ENCODE results near the gene FES. TPM values are rescaled to one million over a fixed set of nuclear protein-coding genes. Genes with fewer than 3 reads are reported as not detected.
"Not testable (repeated sequence)": the region's sequence is repeated elsewhere in the genome, so short reads cannot be mapped to it uniquely, and the experiment has no call there.

The FES gene
- total RNA-seq, 1 donor: 229 TPM

DNA sequence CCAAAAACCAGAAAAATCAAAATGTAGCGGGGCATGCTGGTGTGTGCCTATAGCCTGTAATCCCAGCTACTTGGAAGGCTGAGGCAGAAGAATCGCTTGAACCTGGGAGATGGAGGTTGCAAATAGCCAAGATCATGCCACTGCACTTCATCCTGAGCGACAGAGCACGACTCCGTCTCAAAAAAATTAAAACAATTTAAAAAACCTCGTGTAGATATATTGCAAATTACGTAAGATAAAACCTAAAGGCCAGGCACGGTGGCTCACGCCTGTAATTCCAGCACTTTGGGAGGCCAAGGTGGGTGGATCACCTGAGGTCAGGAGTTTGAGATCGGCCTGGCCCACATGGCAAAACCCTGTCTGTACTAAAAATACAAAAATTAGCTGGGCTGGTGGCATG is 42.5 kb downstream of the FES start:
- not testable (repeated sequence) for DNase-seq (ENCODE audit: low read depth in 2 of 3, low spot score in 2 of 3)

DNA sequence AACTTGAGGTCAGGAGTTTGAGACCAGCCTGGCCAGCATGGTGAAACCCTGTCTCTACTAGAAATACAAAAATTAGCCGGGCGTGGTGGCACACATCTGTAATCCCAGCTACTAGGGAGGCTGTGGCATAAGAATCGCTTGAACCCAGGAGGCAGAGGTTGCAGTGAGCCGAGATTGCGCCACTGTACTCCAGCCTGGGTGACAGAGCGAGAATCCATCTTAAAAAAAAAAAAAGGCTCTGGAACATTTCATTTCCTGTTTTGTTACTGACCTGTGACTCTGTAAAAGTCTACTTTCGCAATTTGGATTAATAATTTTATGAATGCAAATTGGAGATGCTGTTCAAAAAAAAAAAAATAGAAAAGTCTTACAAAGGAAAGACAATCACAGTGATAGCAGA is 43.8 kb downstream of the FES start:
- not testable (repeated sequence) for DNase-seq (ENCODE audit: low read depth in 2 of 3, low spot score in 2 of 3)

DNA sequence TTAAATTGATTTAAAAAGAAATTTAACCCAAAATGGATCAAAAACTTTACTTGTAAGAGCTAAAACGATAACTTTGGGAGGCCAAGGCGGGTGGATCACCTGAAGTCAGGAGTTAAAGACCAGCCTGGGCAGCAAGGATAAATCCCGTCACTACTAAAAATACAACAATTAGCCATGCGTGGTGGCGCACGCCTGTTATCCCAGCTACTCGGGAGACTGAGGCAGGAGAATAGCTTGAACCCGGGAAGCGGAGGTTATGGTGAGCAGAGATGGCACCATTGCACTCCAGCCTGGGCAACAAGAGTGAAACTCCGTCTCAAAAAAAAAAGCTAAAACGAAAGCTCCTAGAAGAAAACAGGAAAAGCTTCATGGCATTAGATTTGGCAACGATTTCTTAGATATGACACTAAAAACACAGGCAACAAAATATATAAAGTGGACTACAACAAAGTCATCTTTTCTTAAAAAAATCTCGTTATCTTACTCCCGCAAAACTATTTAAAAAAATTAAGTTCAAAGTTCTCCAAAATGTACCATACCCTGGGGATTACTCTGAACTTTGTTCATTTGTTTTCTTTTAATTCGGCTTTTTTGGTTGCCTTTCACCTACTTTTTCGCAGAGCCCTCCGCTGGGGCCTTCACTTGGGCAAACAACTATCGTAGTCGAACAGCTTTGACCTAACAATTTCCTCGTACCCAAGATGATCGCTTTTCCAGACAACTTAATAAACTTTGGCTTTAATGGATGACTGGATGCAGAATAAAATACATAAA is 45.1 kb downstream of the FES start:
- no peak for DNase-seq (ENCODE audit: low read depth in 2 of 3, low spot score in 2 of 3)

DNA sequence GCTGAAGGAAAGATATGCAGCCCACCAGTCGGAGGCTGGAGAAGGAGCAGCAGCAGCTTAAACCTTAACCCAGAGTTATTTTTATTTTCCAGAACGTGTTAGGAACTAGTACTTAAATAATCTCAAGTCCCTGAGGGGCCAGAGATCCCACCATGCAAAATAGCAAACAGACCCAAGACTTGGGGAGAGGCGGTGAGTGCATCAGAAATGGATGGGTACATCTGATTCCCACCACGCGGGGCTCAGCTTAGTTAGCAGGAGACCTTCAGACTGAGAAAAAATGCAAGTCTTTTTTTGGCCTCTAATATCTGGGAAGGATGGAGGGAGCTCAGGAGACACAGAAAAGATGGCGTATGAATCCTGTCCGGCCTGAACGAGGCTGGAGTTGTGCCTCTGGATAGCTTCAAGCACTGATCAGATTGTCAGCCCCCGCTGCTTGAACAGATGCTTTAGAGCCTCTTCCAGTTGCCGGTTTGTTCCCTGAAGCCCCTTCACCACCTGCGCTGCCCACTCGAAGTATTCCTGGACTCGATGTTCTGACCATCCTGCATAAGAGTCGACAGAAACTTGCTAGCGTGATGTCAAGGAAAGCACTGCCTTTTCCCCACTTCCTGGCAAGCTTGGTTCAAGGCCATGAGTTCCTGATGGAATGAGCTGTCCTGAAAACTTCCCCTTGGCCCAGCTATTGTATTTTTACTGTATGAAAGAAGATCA is 46.7 kb downstream of the FES start:
- DNase-seq (ENCODE audit: low read depth in 2 of 3, low spot score in 2 of 3): no peak

DNA sequence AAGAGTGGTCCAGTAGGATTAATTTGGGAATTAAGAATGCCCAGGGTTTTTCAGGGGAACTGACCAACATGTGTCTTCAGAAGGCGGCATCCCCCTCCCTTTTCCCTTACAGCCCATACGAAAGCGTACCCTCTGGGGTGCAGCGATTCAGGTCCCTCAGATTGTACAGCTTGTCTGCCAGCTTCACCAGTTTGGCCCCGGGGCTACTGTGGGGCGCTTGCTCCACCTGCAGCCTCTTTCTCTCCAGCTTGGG is 47.2 kb downstream of the FES start:
- DNase-seq (ENCODE audit: low read depth in 2 of 3, low spot score in 2 of 3): no peak

DNA sequence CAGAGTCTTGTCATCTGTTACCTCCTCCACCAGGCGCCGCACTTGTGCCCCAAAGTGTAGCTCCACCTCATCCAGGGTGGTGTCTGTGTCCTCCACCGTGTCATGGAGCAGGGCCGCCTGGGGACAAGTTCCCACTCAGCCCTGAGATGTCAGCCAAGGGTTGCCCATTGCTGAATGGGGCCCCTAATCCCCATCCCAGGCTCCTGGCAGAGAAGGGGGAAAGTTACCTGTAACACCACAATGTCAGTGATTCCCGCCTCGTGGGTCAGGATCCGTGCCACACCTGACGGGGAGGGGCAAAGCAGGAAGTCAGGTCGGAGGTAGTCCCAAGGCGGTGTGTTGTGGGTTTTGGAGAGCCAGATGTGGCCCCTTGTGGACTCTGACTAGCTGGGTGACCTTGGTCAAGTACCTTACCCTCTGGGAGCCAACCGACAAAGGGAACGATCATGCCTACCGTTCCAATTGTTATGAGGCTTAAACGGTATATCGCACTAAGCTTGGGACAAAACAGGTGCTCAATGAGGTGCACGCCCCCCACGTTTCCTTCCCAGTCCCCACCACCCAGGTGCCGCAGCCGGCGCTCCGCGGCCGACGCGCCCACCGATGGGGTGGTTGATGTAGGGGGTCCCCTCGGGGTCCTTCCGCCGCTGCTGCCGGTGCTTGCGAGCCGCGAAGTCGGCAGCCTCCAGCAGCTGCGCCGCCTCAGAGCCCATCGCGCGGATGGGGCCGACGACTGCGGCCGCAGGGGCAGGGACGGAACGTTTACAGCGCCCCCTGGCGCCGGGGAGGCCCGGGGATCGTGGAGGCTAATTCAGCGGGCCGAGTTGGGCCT is 47.7 kb downstream of the FES start, which contains the start of gene HDDC3:
TSS of gene HDDC3 (minus strand) at position 722 of the 832 bp plus-strand sequence. CDS start at position 713, 9 bp downstream.
- DNase-seq (ENCODE audit: low read depth in 2 of 3, low spot score in 2 of 3): peak; percentile 83 to 93 (median 89)

DNA sequence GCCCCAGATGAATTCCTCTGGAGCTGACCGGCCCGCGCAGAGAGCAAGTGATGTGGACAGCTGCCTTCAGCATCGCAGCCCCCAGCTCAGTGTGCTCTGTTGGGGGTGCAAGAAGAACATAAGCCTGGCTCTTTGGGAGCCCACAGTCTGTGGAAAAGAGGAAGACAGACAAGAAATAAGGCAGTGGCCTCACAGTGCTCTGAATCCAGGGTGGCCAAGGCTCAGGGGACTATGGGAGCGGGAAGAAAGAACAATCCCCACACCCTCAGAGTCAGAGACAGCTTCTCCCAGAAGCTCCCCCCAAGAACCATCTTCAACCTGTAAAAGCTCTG is 48.3 kb downstream of the FES start:
- no peak for DNase-seq (ENCODE audit: low read depth in 2 of 3, low spot score in 2 of 3)

DNA sequence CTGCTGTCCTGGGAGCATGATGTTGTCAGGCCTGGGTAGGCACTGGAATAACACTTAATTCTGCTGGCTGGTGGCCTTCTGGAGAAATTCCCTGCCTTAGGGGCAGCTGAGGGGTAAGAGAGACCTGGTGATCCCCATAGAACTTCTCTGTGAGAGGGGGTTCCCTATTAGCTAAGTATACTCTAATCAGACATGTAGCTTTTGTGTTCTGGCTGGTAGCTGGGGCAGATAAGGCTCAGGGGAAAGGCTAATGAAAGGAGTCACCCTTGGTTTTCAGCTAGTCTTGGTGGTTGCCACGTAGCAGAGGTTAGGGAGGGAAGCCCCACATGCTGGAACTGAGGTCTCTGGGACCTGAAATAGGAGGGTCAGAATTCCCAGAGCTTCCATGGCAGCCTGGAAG is 49.0 kb downstream of the FES start:
- no peak for DNase-seq (ENCODE audit: low read depth in 2 of 3, low spot score in 2 of 3)

DNA sequence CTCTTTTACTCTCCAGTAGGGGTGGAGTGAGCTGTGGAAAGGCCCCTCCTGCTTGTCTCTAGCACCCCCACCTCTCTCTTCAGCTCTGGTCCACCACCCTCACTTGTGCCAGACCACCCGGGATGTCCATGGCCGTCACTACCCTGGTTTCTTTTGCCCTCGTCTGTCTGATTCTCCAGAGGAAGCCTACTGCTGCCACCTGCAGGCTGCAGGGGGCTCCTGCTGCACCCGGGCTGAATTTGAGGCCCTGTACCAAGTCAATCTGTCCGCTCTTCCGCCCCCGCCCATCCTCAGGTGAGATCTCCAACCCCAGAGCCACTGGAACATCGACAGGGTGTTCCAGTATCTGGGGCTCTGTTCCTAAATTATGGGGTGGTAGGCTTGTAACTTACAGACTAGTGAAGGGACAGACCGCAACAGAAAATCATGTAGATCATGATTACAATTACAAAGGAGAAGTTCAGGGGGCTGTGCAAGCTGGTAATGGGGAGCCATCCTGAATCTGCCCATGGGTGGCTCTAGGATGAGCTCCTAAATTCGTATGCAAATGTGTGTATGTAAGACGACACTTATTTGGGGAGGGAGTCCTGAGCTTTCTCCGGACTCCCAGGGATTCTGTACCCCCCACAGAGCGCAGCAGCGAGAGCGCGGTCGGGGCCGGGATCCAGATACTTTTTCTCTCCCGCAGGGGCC is 50.1 kb downstream of the FES start:
- DNase-seq (ENCODE audit: low read depth in 2 of 3, low spot score in 2 of 3): peak; percentile 60 to 87 (median 84)

DNA sequence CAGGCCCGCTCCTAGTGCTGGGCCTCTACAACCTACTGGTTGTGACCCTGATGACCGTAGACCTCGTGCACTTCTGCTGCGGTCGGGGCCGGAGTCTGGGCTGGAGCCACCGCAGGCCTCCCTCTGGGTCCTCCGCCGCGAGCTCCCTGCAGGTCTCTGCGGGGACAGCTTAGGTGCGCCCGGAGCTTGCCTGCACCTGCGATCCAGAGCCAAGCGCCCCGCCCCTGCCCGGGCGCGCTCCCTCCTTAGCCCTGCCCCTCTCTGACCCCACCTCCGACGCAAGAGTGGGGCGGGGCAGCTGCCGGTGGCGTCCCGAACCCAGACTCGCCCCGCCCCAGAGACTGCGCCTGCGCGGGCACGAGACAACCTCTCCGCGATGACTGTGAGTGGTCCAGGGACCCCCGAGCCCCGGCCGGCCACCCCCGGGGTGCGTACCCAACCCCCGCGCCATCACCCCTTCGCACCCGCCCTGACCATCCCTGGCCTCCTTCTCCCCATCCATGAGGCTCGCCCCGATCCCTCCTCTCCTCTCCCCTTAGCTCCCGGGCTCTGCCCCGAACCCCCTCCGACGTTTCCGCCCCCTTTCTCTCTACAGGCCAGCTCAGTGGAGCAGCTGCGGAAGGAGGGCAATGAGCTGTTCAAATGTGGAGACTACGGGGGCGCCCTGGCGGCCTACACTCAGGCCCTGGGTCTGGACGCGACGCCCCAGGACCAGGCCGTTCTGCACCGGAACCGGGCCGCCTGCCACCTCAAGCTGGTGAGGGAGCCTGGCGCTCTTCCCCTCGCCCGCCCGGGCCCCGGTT is 50.8 kb downstream of the FES start, which contains the start of gene UNC45A:
TSS of gene UNC45A (plus strand) at position 337 of the 803 bp plus-strand sequence. CDS start at position 377, 40 bp downstream.
- peak; percentile 86 to 94 (median 87) for DNase-seq (ENCODE audit: low read depth in 2 of 3, low spot score in 2 of 3)

DNA sequence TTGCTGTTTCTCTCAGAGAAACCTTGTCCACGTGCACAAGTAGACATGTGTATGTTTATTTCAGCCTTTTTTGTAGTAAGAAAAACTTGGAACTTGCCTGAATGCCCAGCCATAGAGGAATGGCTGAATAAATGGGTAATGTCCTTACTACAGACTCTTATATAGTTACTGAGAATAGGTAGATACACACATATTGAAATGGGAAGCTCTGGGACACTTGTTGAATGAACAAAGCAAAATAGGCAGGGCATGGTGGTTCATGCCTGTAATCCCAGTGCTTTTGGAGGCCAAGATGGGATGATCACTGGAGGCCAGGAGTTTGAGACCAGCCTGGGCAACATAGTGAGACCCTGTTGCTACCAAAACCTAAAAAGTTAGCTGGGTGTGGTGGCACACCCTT is 52.5 kb downstream of the FES start:
- no peak for DNase-seq (ENCODE audit: low read depth in 2 of 3, low spot score in 2 of 3)

DNA sequence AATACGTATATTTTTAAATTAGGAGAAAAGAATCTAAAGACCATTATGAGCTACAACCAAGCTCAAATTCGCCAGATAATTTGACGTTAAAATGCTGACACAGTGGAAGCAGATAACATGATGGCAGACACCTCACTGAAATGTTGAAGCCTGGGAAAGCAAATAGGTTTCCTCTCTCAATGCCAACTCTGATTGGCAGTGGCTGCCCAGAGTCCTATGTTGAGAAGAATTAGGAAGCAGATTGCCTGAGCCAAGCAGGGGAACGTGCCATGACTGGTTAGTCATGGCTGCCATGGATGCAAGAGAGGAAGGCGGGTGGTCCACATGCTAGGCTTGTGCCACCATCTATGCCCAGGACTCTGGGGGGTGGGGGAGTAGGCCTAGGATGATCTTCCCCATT is 54.0 kb downstream of the FES start:
- DNase-seq (ENCODE audit: low read depth in 2 of 3, low spot score in 2 of 3): no peak

DNA sequence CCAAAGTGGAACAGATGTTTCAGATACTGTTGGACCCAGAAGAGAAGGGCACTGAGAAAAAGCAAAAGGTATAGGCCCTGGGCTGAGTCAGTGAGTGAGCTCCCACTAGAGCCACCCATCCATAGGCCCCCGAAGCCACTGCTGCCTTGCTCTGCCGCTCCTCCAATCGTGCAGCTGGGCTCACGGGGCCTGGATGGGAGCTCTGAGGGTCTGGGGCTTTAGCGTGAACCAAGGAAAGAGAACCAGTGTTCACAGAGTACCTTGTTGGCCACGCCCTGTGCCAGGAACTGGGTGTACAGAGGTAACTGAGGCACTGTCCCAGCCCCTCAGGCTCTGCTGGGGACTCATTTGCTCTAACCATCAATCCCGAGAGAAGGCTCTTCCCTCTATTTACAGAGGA is 55.5 kb downstream of the FES start:
- no peak for DNase-seq (ENCODE audit: low read depth in 2 of 3, low spot score in 2 of 3)

DNA sequence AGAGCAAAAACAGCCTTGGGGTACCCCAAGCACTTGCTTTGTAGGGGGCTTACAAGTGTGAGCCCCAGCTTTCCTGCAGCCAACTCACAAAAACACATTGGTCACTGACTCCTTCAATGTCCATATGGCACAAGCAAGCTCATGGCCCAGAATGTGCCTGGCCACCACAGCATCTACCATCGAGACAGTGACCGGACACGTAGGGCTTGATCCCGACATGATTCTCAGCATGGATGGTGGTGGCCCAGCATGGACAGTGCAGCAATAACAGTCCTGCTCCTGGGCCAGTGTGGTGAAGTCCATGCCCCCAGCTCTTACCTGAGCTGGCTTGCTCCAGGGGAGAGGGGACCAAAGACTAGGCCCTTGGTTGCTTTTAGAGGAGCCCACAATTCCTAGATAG is 56.7 kb downstream of the FES start:
- DNase-seq (ENCODE audit: low read depth in 2 of 3, low spot score in 2 of 3): no peak

DNA sequence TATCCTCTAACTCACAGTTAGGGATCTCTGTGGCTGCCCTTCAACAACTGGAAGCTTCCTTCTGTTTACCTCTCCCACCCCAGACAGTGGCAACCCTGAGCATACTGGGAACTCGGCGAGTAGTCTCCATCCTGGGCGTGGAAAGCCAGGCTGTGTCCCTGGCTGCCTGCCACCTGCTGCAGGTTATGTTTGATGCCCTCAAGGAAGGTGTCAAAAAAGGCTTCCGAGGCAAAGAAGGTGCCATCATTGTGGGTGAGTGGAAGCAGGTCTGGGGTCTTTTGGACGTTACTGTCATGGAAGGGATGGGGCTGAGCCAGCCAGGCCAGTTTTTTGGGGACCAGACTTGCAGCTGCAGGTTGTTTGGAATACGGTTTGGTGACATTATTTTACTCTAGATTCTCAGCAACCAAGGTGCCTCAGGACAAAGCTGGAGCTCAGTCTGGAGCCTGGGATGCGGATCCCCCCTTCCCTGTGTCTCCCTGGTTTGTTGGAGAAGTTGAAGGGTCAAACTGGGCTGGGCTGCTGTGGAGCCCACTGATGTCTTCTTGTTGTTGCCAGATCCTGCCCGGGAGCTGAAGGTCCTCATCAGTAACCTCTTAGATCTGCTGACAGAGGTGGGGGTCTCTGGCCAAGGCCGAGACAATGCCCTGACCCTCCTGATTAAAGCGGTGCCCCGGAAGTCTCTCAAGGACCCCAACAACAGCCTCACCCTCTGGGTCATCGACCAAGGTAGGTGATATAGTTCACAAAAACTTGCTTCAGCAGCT is 58.2 kb downstream of the FES start:
- DNase-seq (ENCODE audit: low read depth in 2 of 3, low spot score in 2 of 3): no peak

DNA sequence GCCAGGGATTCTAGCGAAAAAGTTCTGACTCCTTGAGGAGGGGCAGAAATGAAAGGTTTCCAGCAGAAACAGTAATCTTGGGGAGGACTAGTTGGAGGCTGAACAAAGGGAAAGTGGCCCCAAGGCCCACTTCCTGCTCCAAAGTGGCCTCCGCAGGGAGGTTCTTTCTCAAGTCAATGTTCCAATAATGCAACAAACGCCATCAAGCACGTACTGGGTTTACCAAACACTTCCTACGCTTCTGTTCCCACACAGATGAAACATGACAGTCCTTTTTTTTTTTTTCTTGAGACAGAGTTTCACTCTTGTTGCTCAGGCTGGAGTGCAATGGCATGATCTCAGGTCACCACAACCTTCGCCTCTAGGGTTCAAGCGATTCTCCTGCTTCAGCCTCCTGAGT is 60.8 kb downstream of the FES start:
- DNase-seq (ENCODE audit: low read depth in 2 of 3, low spot score in 2 of 3): no peak
